PFSK-1 (cell line): ENCODE measurements around the gene GRAMD1B.

Source experiments
- POLR2AphosphoS5 ChIP-seq: IDR thresholded peaks from 2 replicates; pipeline ENCODE4 v1.6.1; 2012; ENCODE audit warnings: low read depth, mild to moderate bottlenecking, control low read depth, low read length, moderate library complexity
- TAF1 ChIP-seq: IDR thresholded peaks from 2 replicates; pipeline ENCODE4 v1.6.1; 2012; ENCODE audit warnings: low read length, control low read depth, borderline replicate concordance; ENCODE audit not compliant: insufficient read depth
- TF ChIP-seq, protein P1 (sequence below), 2 experiments: IDR thresholded peaks; 2 replicates each; pipeline versions ENCODE4 v1.6.1 to v1.8.0; 2011 to 2012; ENCODE audit warnings: low read depth in 2 of 2, low read length in 2 of 2, control low read depth in 1 of 2, inconsistent platforms in 1 of 2, mild to moderate bottlenecking in 1 of 2, moderate library complexity in 1 of 2; ENCODE audit not compliant: insufficient read depth in 1 of 2

- no peak for TF ChIP-seq POLR2AphosphoS5
- no peak for TF ChIP-seq TAF1
- TF ChIP-seq, protein P1, sequence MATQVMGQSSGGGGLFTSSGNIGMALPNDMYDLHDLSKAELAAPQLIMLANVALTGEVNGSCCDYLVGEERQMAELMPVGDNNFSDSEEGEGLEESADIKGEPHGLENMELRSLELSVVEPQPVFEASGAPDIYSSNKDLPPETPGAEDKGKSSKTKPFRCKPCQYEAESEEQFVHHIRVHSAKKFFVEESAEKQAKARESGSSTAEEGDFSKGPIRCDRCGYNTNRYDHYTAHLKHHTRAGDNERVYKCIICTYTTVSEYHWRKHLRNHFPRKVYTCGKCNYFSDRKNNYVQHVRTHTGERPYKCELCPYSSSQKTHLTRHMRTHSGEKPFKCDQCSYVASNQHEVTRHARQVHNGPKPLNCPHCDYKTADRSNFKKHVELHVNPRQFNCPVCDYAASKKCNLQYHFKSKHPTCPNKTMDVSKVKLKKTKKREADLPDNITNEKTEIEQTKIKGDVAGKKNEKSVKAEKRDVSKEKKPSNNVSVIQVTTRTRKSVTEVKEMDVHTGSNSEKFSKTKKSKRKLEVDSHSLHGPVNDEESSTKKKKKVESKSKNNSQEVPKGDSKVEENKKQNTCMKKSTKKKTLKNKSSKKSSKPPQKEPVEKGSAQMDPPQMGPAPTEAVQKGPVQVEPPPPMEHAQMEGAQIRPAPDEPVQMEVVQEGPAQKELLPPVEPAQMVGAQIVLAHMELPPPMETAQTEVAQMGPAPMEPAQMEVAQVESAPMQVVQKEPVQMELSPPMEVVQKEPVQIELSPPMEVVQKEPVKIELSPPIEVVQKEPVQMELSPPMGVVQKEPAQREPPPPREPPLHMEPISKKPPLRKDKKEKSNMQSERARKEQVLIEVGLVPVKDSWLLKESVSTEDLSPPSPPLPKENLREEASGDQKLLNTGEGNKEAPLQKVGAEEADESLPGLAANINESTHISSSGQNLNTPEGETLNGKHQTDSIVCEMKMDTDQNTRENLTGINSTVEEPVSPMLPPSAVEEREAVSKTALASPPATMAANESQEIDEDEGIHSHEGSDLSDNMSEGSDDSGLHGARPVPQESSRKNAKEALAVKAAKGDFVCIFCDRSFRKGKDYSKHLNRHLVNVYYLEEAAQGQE (IDR thresholded peaks at IDR 0.05; ENCODE audit: insufficient read depth in 1 of 2, low read depth in 2 of 2, low read length in 2 of 2), result no peak
Measured at GRCh38 chr11:123484448-123484847, 54.4 kb downstream of the GRAMD1B start.
